IMR-90 (cell line): Measurements from ENCODE around the gene LYPD6B.

Experiments used
- POLR2A ChIP-seq: IDR thresholded peaks from 2 replicates; pipeline ENCODE4 v1.6.1; 2012; ENCODE audit warnings: mild to moderate bottlenecking, low read depth, low read length
- TF ChIP-seq, protein P1 (sequence below): conservative IDR thresholded peaks from 2 replicates; pipeline ENCODE4 v1.5.1; 2012; ENCODE audit warnings: mild to moderate bottlenecking, low read depth, low read length, improper control_type of control experiment

DNA sequence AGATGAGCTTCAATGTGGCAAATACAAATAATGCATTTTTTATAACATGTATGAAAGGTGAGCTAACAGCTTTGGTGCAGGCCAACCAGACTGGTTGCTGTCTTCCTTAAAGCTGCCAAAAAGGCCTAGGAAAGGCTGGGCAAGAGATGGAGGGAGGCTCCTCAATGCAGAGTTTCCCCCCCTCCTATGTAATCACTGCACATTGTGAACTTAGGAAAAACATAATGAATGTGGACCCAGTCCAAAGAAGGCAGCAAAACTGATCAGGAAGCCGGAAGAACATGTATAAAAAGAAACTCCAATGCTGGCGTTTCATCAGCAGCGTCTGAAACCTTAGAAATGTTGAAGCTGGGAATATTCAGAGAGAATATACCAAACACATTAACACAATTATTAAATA lies 207.7 kb downstream of the LYPD6B start:
- TF ChIP-seq, protein P1, sequence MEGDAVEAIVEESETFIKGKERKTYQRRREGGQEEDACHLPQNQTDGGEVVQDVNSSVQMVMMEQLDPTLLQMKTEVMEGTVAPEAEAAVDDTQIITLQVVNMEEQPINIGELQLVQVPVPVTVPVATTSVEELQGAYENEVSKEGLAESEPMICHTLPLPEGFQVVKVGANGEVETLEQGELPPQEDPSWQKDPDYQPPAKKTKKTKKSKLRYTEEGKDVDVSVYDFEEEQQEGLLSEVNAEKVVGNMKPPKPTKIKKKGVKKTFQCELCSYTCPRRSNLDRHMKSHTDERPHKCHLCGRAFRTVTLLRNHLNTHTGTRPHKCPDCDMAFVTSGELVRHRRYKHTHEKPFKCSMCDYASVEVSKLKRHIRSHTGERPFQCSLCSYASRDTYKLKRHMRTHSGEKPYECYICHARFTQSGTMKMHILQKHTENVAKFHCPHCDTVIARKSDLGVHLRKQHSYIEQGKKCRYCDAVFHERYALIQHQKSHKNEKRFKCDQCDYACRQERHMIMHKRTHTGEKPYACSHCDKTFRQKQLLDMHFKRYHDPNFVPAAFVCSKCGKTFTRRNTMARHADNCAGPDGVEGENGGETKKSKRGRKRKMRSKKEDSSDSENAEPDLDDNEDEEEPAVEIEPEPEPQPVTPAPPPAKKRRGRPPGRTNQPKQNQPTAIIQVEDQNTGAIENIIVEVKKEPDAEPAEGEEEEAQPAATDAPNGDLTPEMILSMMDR, result no peak
- no peak for TF ChIP-seq POLR2A
